Astrocyte (in vitro differentiated cells and primary cell): ENCODE data around the gene GPSM3. TPM values are rescaled to one million over a fixed set of nuclear protein-coding genes. Genes with fewer than 3 reads are reported as not detected.

Experiments
- DNase-seq: peaks from one replicate; pipeline ENCODE4 v3.0.0-alpha.2; 2010; ENCODE audit warnings: low read depth
- FAIRE-seq: peaks from 2 replicates; lab custom pipeline; 2011; peaks lifted over from hg19 to GRCh38; lab: Jason Lieb, UNC
- H2AFZ ChIP-seq: 2 replicates; pipeline ENCODE4 v1.6.0; 2012; ENCODE audit warnings: low read depth, low read length, inconsistent platforms
- H3K27ac ChIP-seq: 2 replicates; pipeline ENCODE4 v1.5.1; 2011; ENCODE audit warnings: low read depth, low read length, inconsistent platforms
- H3K27me3 ChIP-seq: 2 replicates; pipeline ENCODE4 v1.6.0; 2011; ENCODE audit warnings: low read length, inconsistent platforms; ENCODE audit not compliant: insufficient read depth
- H3K36me3 ChIP-seq: 2 replicates; pipeline ENCODE4 v1.5.1; 2011; ENCODE audit warnings: low read length, inconsistent platforms; ENCODE audit not compliant: insufficient read depth
- H3K4me1 ChIP-seq: 2 replicates; pipeline ENCODE4 v1.5.1; 2011; ENCODE audit warnings: low read length, inconsistent platforms; ENCODE audit not compliant: insufficient read depth
- H3K4me2 ChIP-seq: 2 replicates; pipeline ENCODE4 v1.6.0; 2012; ENCODE audit warnings: low read length, inconsistent platforms
- H3K4me3 ChIP-seq: 2 replicates; pipeline ENCODE4 v1.5.1; 2011; ENCODE audit warnings: low read depth, mild to moderate bottlenecking, low read length, inconsistent platforms; ENCODE audit not compliant: insufficient read depth
- H3K79me2 ChIP-seq: 2 replicates; pipeline ENCODE4 v1.6.0; 2012; ENCODE audit warnings: mild to moderate bottlenecking, low read length, inconsistent platforms; ENCODE audit not compliant: insufficient read depth
- H3K9ac ChIP-seq: 2 replicates; pipeline ENCODE4 v1.6.0; 2012; ENCODE audit warnings: mild to moderate bottlenecking, low read length, inconsistent platforms
- H3K9me3 ChIP-seq: 2 replicates; pipeline ENCODE4 v1.5.1; 2012; ENCODE audit warnings: low read depth, mild to moderate bottlenecking, low read length, inconsistent platforms; ENCODE audit not compliant: insufficient read depth
- H4K20me1 ChIP-seq: 2 replicates; pipeline ENCODE4 v1.6.0; 2012; ENCODE audit warnings: low read length, inconsistent platforms; ENCODE audit not compliant: insufficient read depth
- H3K27ac Mint-ChIP-seq: one replicate; pipeline ENCODE4 v1.8.0; 2021; ENCODE audit warnings: mild to moderate bottlenecking, mixed read lengths; ENCODE audit not compliant: unreplicated experiment
- H3K27me3 Mint-ChIP-seq: one replicate; pipeline ENCODE4 v1.8.0; 2021; ENCODE audit warnings: low read depth, mixed read lengths; ENCODE audit not compliant: unreplicated experiment
- H3K36me3 Mint-ChIP-seq: one replicate; pipeline ENCODE4 v1.8.0; 2021; ENCODE audit warnings: low read depth, mixed read lengths; ENCODE audit not compliant: unreplicated experiment
- H3K4me1 Mint-ChIP-seq: one replicate; pipeline ENCODE4 v1.8.0; 2021; ENCODE audit warnings: low read depth, mixed read lengths; ENCODE audit not compliant: unreplicated experiment
- H3K4me3 Mint-ChIP-seq: one replicate; pipeline ENCODE4 v1.8.0; 2021; ENCODE audit warnings: mild to moderate bottlenecking, moderate library complexity, mixed read lengths; ENCODE audit not compliant: unreplicated experiment
- H3K9me3 Mint-ChIP-seq: one replicate; pipeline ENCODE4 v1.8.0; 2021; ENCODE audit warnings: mild to moderate bottlenecking, mixed read lengths; ENCODE audit not compliant: unreplicated experiment
- EZH2 ChIP-seq: IDR thresholded peaks from 2 replicates; pipeline ENCODE4 v1.6.1; 2012; ENCODE audit warnings: mild to moderate bottlenecking, low read length, inconsistent platforms; ENCODE audit not compliant: insufficient read depth
- total RNA-seq: library from RNA; stranded (reverse); gene quantifications from 2 replicates; pipeline ENCODE4 v1.2.1, GENCODE V29; 2021
- TF ChIP-seq, protein P1 (sequence below): IDR thresholded peaks from 2 replicates; pipeline ENCODE4 v1.5.1; 2011; ENCODE audit warnings: low read depth, mild to moderate bottlenecking, inconsistent platforms, low read length, moderate library complexity; ENCODE audit not compliant: insufficient read depth

GPSM3 gene
- total RNA-seq, 1 donor from 2014 or later: 9.6 TPM

DNA sequence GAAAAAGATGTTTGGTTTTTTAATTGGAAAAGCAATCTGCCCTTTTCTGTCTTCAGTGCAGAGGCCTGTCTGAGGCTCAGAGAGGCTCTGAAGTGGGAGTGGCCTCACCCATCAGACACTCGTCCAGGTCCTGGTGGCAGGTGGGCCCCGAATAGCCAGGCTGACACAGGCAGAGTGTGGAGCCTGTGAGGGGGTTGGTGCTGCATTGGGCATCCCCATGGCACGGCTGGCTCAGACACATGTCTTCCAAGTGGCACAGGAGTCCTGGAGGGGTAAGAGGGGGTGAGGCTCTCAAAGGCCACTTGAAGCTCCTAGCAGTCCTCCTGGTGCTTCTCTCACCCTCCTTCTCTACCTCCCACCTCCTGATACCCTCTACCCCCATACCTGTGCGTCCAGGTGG is 27.6 kb upstream of the GPSM3 start:
- Histone ChIP-seq H3K4me2 (no peak overlapping the region), H3K4me3 (no peak overlapping the region), H3K27me3 (peaks cover 3% of the 10 kb centered on the region), H3K27ac (no peak overlapping the region), H3K4me1 (no peaks in the 10 kb centered on the region), H3K9ac (no peak overlapping the region), H3K79me2 (no peaks in the 10 kb centered on the region), H3K36me3 (no peaks in the 10 kb centered on the region), H4K20me1 (no peaks in the 10 kb centered on the region), H3K9me3 (no peaks in the 10 kb centered on the region), H2AFZ (no peak overlapping the region)
- H3K4me1 Mint-ChIP-seq: peaks cover 1% of the 10 kb centered on the region
- H3K27me3 Mint-ChIP-seq: peaks cover 35% of the 10 kb centered on the region
- H3K27ac Mint-ChIP-seq: no peak overlapping the region
- H3K4me3 Mint-ChIP-seq: no peak overlapping the region
- DNase-seq (no peak), FAIRE-seq (no peak)
- peaks cover 1% of the 10 kb centered on the region for H3K36me3 Mint-ChIP-seq
- TF ChIP-seq, protein P1, sequence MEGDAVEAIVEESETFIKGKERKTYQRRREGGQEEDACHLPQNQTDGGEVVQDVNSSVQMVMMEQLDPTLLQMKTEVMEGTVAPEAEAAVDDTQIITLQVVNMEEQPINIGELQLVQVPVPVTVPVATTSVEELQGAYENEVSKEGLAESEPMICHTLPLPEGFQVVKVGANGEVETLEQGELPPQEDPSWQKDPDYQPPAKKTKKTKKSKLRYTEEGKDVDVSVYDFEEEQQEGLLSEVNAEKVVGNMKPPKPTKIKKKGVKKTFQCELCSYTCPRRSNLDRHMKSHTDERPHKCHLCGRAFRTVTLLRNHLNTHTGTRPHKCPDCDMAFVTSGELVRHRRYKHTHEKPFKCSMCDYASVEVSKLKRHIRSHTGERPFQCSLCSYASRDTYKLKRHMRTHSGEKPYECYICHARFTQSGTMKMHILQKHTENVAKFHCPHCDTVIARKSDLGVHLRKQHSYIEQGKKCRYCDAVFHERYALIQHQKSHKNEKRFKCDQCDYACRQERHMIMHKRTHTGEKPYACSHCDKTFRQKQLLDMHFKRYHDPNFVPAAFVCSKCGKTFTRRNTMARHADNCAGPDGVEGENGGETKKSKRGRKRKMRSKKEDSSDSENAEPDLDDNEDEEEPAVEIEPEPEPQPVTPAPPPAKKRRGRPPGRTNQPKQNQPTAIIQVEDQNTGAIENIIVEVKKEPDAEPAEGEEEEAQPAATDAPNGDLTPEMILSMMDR: no peak
- TF ChIP-seq EZH2: no peak
- H3K9me3 Mint-ChIP-seq: no peaks in the 10 kb centered on the region

DNA sequence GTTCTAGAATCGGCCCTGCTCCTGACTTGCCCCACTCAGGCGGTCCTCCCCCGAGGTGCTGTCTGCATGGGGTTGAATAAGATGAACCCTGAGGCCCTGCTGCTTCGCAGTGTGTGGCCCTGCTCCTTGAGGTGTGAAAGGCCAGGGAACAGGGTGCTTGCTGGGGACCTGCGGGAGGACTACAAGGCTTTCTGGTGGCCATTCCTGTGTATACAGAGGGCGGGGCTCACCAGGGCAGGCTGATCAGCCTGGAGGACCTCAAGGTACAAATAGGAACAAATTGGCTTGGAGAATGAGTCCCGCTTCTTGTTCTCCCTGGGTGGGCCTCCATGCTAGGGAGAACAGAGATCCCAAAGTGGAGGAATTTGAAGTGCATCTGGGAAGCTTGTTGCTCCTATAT is 25.7 kb upstream of the GPSM3 start:
- no peak for FAIRE-seq
- H3K27ac ChIP-seq: no peak overlapping the region
- H3K27me3 Mint-ChIP-seq: peaks cover 40% of the 10 kb centered on the region

DNA sequence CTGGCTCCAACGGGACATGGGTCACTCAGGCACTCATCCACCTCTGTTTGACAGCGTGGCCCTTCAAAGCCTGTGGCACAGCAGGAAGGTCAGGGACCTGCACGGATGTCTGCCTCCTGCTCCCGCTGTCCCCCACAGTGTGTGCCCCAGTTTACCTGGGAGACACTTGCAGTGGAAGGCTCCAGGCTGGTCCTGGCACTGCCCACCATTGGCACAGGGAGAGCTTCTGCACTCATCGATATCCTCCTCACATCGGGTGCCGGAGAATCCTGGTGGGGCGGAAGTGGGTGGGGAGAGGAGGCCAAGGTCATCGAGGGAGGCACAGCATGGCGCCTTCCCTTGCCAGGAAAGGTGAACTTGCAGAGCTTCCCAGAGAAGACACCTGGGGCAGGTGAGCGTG is 24.6 kb upstream of the GPSM3 start:
- Histone ChIP-seq H3K36me3 (no peaks in the 10 kb centered on the region), H3K4me3 (no peak overlapping the region), H3K9ac (no peak overlapping the region), H3K4me2 (no peak overlapping the region), H3K27ac (no peak overlapping the region), H3K79me2 (no peaks in the 10 kb centered on the region), H3K27me3 (peaks cover 3% of the 10 kb centered on the region), H4K20me1 (no peaks in the 10 kb centered on the region), H2AFZ (no peak overlapping the region), H3K4me1 (no peaks in the 10 kb centered on the region), H3K9me3 (no peaks in the 10 kb centered on the region)
- no peak overlapping the region for H3K4me3 Mint-ChIP-seq
- no peak for TF ChIP-seq EZH2
- TF ChIP-seq, protein P1: no peak
- H3K27me3 Mint-ChIP-seq: peaks cover 45% of the 10 kb centered on the region
- H3K9me3 Mint-ChIP-seq: no peaks in the 10 kb centered on the region
- DNase-seq (no peak), FAIRE-seq (no peak)
- no peaks in the 10 kb centered on the region for H3K4me1 Mint-ChIP-seq
- H3K27ac Mint-ChIP-seq: no peak overlapping the region
- H3K36me3 Mint-ChIP-seq: peaks cover 1% of the 10 kb centered on the region

More for the DNA sequence above, 25.7 kb upstream of the GPSM3 start:
- no peaks in the 10 kb centered on the region for H3K9me3 ChIP-seq
- H3K27me3 ChIP-seq: peaks cover 3% of the 10 kb centered on the region
- no peaks in the 10 kb centered on the region for H3K4me1 ChIP-seq
- H3K4me3 ChIP-seq: no peak overlapping the region
- DNase-seq: no peak
- H2AFZ ChIP-seq: no peak overlapping the region
- TF ChIP-seq EZH2: no peak
- TF ChIP-seq, protein P1: no peak
- H3K27ac Mint-ChIP-seq: no peak overlapping the region
- H3K79me2 ChIP-seq: no peaks in the 10 kb centered on the region
- no peaks in the 10 kb centered on the region for H3K9me3 Mint-ChIP-seq
- no peaks in the 10 kb centered on the region for H3K36me3 ChIP-seq
- no peak overlapping the region for H3K9ac ChIP-seq
- H3K4me3 Mint-ChIP-seq: no peak overlapping the region
- H4K20me1 ChIP-seq: no peaks in the 10 kb centered on the region
- no peak overlapping the region for H3K4me2 ChIP-seq
- no peaks in the 10 kb centered on the region for H3K4me1 Mint-ChIP-seq
- peaks cover 1% of the 10 kb centered on the region for H3K36me3 Mint-ChIP-seq
